ENCODE results near the gene AXIN2. TPM values are rescaled to one million over a fixed set of nuclear protein-coding genes. Genes with fewer than 3 reads are reported as not detected.

Gene AXIN2
- total RNA-seq, 1 experiment from 2014 or later: 168 TPM

GRCh38 chr17:65533056-65533745 is 28.2 kb downstream of the AXIN2 start:
- DNase-seq: no peak
- no peak overlapping the region for H3K4me3 ChIP-seq (ENCODE audit: low read depth, low read length)
- TF ChIP-seq, protein P1, sequence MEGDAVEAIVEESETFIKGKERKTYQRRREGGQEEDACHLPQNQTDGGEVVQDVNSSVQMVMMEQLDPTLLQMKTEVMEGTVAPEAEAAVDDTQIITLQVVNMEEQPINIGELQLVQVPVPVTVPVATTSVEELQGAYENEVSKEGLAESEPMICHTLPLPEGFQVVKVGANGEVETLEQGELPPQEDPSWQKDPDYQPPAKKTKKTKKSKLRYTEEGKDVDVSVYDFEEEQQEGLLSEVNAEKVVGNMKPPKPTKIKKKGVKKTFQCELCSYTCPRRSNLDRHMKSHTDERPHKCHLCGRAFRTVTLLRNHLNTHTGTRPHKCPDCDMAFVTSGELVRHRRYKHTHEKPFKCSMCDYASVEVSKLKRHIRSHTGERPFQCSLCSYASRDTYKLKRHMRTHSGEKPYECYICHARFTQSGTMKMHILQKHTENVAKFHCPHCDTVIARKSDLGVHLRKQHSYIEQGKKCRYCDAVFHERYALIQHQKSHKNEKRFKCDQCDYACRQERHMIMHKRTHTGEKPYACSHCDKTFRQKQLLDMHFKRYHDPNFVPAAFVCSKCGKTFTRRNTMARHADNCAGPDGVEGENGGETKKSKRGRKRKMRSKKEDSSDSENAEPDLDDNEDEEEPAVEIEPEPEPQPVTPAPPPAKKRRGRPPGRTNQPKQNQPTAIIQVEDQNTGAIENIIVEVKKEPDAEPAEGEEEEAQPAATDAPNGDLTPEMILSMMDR (IDR thresholded peaks at IDR 0.05; ENCODE audit: insufficient read depth in 1 of 2, low read depth in 1 of 2, low read length in 1 of 2, severe bottlenecking in 1 of 2, unreplicated experiment in 1 of 2): no peak
- Mint-ChIP-seq H3K4me3 (ENCODE audit: unreplicated experiment) (peak overlapping the region; percentile 20), H3K9me3 (ENCODE audit: unreplicated experiment) (no peaks in the 10 kb centered on the region), H3K27me3 (ENCODE audit: insufficient read depth, unreplicated experiment) (no peaks in the 10 kb centered on the region), H3K4me1 (ENCODE audit: low read depth, unreplicated experiment) (peaks cover 51% of the 10 kb centered on the region), H3K27ac (ENCODE audit: unreplicated experiment) (peak overlapping the region; percentile 70), H3K36me3 (ENCODE audit: insufficient read depth, unreplicated experiment) (peaks cover 100% of the 10 kb centered on the region)
- intact Hi-C loops (cut with micrococcal nuclease; ENCODE audit: unreplicated experiment): no loop called here
- no peaks in the 10 kb centered on the region for H3K27me3 ChIP-seq (replicated peaks; ENCODE audit: control insufficient read depth, insufficient read depth, low read length)
- CTCF ChIA-PET: no interaction called here
- POLR2A ChIA-PET: no interaction called here
- BruUV-seq (replicated peaks): no TSS peak
- no peaks in the 10 kb centered on the region for H3K9me3 ChIP-seq
- peaks cover 4% of the 10 kb centered on the region for H3K36me3 ChIP-seq (ENCODE audit: control insufficient read depth, insufficient read depth, low read length)
- peaks cover 60% of the 10 kb centered on the region for H3K4me1 ChIP-seq

GRCh38 chr17:65532101-65532890 is 29.2 kb downstream of the AXIN2 start:
- Mint-ChIP-seq H3K4me3 (ENCODE audit: unreplicated experiment) (peak overlapping the region; percentile 54), H3K27me3 (ENCODE audit: insufficient read depth, unreplicated experiment) (no peaks in the 10 kb centered on the region), H3K9me3 (ENCODE audit: unreplicated experiment) (no peaks in the 10 kb centered on the region), H3K36me3 (ENCODE audit: insufficient read depth, unreplicated experiment) (peaks cover 100% of the 10 kb centered on the region), H3K4me1 (ENCODE audit: low read depth, unreplicated experiment) (peaks cover 60% of the 10 kb centered on the region), H3K27ac (ENCODE audit: unreplicated experiment) (peak overlapping the region; percentile 88)
- H3K27me3 ChIP-seq (replicated peaks; ENCODE audit: control insufficient read depth, insufficient read depth, low read length): no peaks in the 10 kb centered on the region
- intact Hi-C loops (cut with micrococcal nuclease; ENCODE audit: unreplicated experiment): loop anchor here (1.0 kb wide), 1 partner anchor 24 kb away; no protein-coding TSS in a partner anchor
- H3K4me3 ChIP-seq (ENCODE audit: low read depth, low read length): no peak overlapping the region
- H3K9me3 ChIP-seq: no peaks in the 10 kb centered on the region
- H3K4me1 ChIP-seq: peaks cover 67% of the 10 kb centered on the region
- ChIA-PET POLR2A (interaction anchor here (0.7 kb wide), 1 partner anchor 59 kb away, joined by 4 read pairs; no protein-coding TSS in a partner anchor), CTCF (interaction anchor here (0.6 to 0.7 kb wide), 3 partner anchors 34 to 73 kb away, joined by 3 to 4 read pairs (median 3); no protein-coding TSS in a partner anchor)
- no peak for DNase-seq
- no TSS peak for BruUV-seq (replicated peaks)
- TF ChIP-seq, protein P1 (IDR thresholded peaks at IDR 0.05; ENCODE audit: insufficient read depth in 1 of 2, low read depth in 1 of 2, low read length in 1 of 2, severe bottlenecking in 1 of 2, unreplicated experiment in 1 of 2): no peak
- H3K36me3 ChIP-seq (ENCODE audit: control insufficient read depth, insufficient read depth, low read length): peaks cover 4% of the 10 kb centered on the region
